K562 (cell line): Measurements from ENCODE around the gene LHFPL5. TPM values are rescaled to one million over a fixed set of nuclear protein-coding genes. Genes with fewer than 3 reads are reported as not detected.
A peak's percentile ranks its signal among the peaks of the same experiment; 100 is the strongest.

Experiments used
- ATAC-seq: fragments of 200-7000 bp; cut with Tn5 transposase; 3 replicates; pipeline ENCODE4 v1.9.1; 2020; ENCODE audit warnings: moderate library complexity
- BruUV-seq: library from RNA; stranded (reverse); fragments of 400-500 nt; replicated peaks from 2 replicates; lab custom pipeline; 2021; lab: Mats Ljungman, UMichigan
- CTCF ChIA-PET: fragments of 300-600 bp; formaldehyde crosslinking; extraction: SDS; loops from one replicate; lab custom pipeline; 2021; ENCODE audit warnings: low intra/inter-chr PET ratio; lab: Yijun Ruan, JAX
- POLR2A ChIA-PET: fragments of 300-600, 350-650 bp; sonication (Branson Sonifier 250); formaldehyde crosslinking; extraction: SDS; loops from one replicate; lab custom pipeline; 2021; ENCODE audit warnings: antibody characterized with exemption, inconsistent platforms; lab: Yijun Ruan, JAX
- DNase-seq, 4 experiments: peaks; one replicate each; pipeline versions ENCODE4 v3.0.0 to v3.0.0-alpha.2; 2011 to 2018; ENCODE audit warnings: low spot score in 3 of 4, mixed read lengths in 3 of 4; ENCODE audit errors: extremely low read depth in 1 of 4
- FAIRE-seq: peaks from 2 replicates; lab custom pipeline; 2011; peaks lifted over from hg19 to GRCh38; lab: Jason Lieb, UNC
- H2AFZ ChIP-seq: 2 replicates; pipeline ENCODE4 v1.6.0; 2011; ENCODE audit warnings: low read depth, low read length, control low read depth, inconsistent platforms
- H3K27ac ChIP-seq: fragments of 200-600 bp; 3 replicates; pipeline ENCODE4 v1.8.0; 2011; ENCODE audit warnings: low read depth, mild to moderate bottlenecking, control low read depth, inconsistent platforms, low read length, moderate library complexity, mixed read lengths; ENCODE audit errors: extremely low read depth
- H3K27me3 ChIP-seq, 2 experiments: fragments of 300-600 bp in 1 of 2; 2 replicates in 1 of 2; 3 replicates in 1 of 2; pipeline versions ENCODE4 v1.6.0 to v1.8.0; 2011; ENCODE audit warnings: inconsistent platforms in 2 of 2, low read length in 2 of 2, mild to moderate bottlenecking in 1 of 2, mixed read lengths in 1 of 2, moderate library complexity in 1 of 2; ENCODE audit not compliant: control insufficient read depth in 2 of 2, insufficient read depth in 2 of 2
- H3K36me3 ChIP-seq: fragments of 300-600 bp; 3 replicates; pipeline ENCODE4 v1.8.0; 2011; ENCODE audit warnings: mild to moderate bottlenecking, low read length, inconsistent platforms; ENCODE audit not compliant: control insufficient read depth, insufficient read depth
- H3K4me1 ChIP-seq, 2 experiments: fragments of 200-600 bp in 1 of 2; replicated peaks in 1 of 2; 2 replicates in 1 of 2; 3 replicates in 1 of 2; pipeline versions ENCODE4 v1.5.1 to v1.8.0; 2011; ENCODE audit warnings: inconsistent platforms in 2 of 2, low read length in 2 of 2, mild to moderate bottlenecking in 1 of 2, mixed read lengths in 1 of 2, moderate library complexity in 1 of 2; ENCODE audit not compliant: control insufficient read depth in 2 of 2, insufficient read depth in 2 of 2
- H3K4me2 ChIP-seq: 2 replicates; pipeline ENCODE4 v1.6.1; 2011; ENCODE audit warnings: low read length, control low read depth, inconsistent platforms, mixed read lengths; ENCODE audit not compliant: insufficient read depth
- H3K4me3 ChIP-seq: fragments of 200-600 bp; sonication (generic), shearing (Covaris generic); 2 replicates; pipeline ENCODE4 v1.5.1; 2016; ENCODE audit warnings: control low read depth, inconsistent platforms
- H3K79me2 ChIP-seq: fragments of 200-600 bp; 3 replicates; pipeline ENCODE4 v1.8.0; 2011; ENCODE audit warnings: low read length, inconsistent platforms; ENCODE audit not compliant: control insufficient read depth, insufficient read depth
- H3K9ac ChIP-seq, 2 experiments: 2 replicates each; pipeline versions ENCODE4 v1.6.0 to v1.6.1; 2011; ENCODE audit warnings: low read depth in 2 of 2, low read length in 2 of 2, control low read depth in 1 of 2, inconsistent platforms in 1 of 2, mild to moderate bottlenecking in 1 of 2, mixed read lengths in 1 of 2; ENCODE audit not compliant: insufficient read depth in 1 of 2
- H3K9me1 ChIP-seq: one replicate; pipeline ENCODE4 v1.6.0; 2011; ENCODE audit warnings: inconsistent platforms, mild to moderate bottlenecking, low read length, moderate library complexity; ENCODE audit not compliant: control insufficient read depth, insufficient read depth
- H3K9me3 ChIP-seq: replicated peaks from 2 replicates; pipeline ENCODE4 v1.5.1; 2011; ENCODE audit warnings: low read depth, low read length, inconsistent platforms; ENCODE audit not compliant: control insufficient read depth, insufficient read depth
- H4K20me1 ChIP-seq: replicated peaks from 2 replicates; pipeline ENCODE4 v1.6.1; 2011; ENCODE audit warnings: low read length, inconsistent platforms, mixed read lengths; ENCODE audit not compliant: control insufficient read depth, insufficient read depth
- ADNP ChIP-seq: fragments of 200-800 bp; sonication (Bioruptor generic); IDR thresholded peaks from 2 replicates; pipeline ENCODE4 v1.6.1; 2016; ENCODE audit warnings: missing genetic modification characterization, missing compliant biosample characterization
- ARID1B ChIP-seq: fragments of 450-650 bp; IDR thresholded peaks from 2 replicates; pipeline ENCODE4 v1.6.1; 2016; ENCODE audit warnings: antibody characterized with exemption, mild to moderate bottlenecking, inconsistent platforms
- DLX4 ChIP-seq: fragments of 250-450 bp; sonication (Bioruptor Pico); IDR thresholded peaks from 2 replicates; pipeline ENCODE4 v1.6.1; 2021; ENCODE audit warnings: mild to moderate bottlenecking
- GATA2 ChIP-seq: sonication (generic); formaldehyde crosslinking; IDR thresholded peaks from 2 replicates; pipeline ENCODE4 v1.4.0; 2020; ENCODE audit warnings: mild to moderate bottlenecking, missing genetic modification reagents
- GTF2F1 ChIP-seq: IDR thresholded peaks from 2 replicates; pipeline ENCODE4 v1.6.1; 2011; ENCODE audit warnings: low read depth, low read length, improper control_type of control experiment
- JUND ChIP-seq, 2 experiments: IDR thresholded peaks; 2 replicates in 1 of 2; 3 replicates in 1 of 2; pipeline ENCODE4 v1.6.1; 2011; ENCODE audit warnings: borderline replicate concordance in 2 of 2, low read depth in 2 of 2, low read length in 2 of 2, improper control_type of control experiment in 1 of 2, missing biosample characterization in 1 of 2, missing genetic modification characterization in 1 of 2, missing genetic modification reagents in 1 of 2
- NCOA6 ChIP-seq: fragments of 450-650 bp; IDR thresholded peaks from 2 replicates; pipeline ENCODE4 v1.6.1; 2017; ENCODE audit warnings: mild to moderate bottlenecking
- NEUROD1 ChIP-seq: fragments of 150-350 bp; IDR thresholded peaks from 2 replicates; pipeline ENCODE4 v1.6.1; 2014; ENCODE audit warnings: borderline replicate concordance, low read length, low read depth; ENCODE audit not compliant: partially characterized antibody
- NFIC ChIP-seq: fragments of 450-650 bp; IDR thresholded peaks from 2 replicates; pipeline ENCODE4 v1.6.1; 2017; ENCODE audit warnings: mild to moderate bottlenecking, inconsistent platforms
- ZNF696 ChIP-seq: fragments of 250-450 bp; sonication (Bioruptor Pico); conservative IDR thresholded peaks from 2 replicates; pipeline ENCODE4 v1.4.0; 2020; ENCODE audit warnings: mild to moderate bottlenecking, moderate library complexity
- ZNF764 ChIP-seq: fragments of 250-450 bp; sonication (Bioruptor Pico); IDR thresholded peaks from 2 replicates; pipeline ENCODE4 v1.4.0; 2020; ENCODE audit warnings: low read depth, mild to moderate bottlenecking, moderate library complexity
- WGBS: fragments of 100-300 bp; shearing (Covaris generic); methylation state at CpG from one replicate; pipeline ENCODE4 v1.1.6; 2016; ENCODE audit warnings: low coverage, mixed read lengths; ENCODE audit not compliant: insufficient coverage; ENCODE audit errors: missing lambda C conversion rate; 5-methylcytosine and 5-hydroxymethylcytosine counted together
- in situ Hi-C: fragments of 300-500 bp; cut with MboI; formaldehyde crosslinking; loops from 4 replicates; pipeline ENCODE4 v1.15.0; 2018; ENCODE audit warnings: inconsistent platforms, mixed read lengths
- intact Hi-C: fragments of 100-400 bp; cut with micrococcal nuclease; formaldehyde crosslinking; loops from 2 replicates; pipeline ENCODE4 v1.14.2; 2022
- polyA plus RNA-seq, 8 experiments: library from polyadenylated mRNA; depleted of rRNA in 4 of 8; stranded (reverse) in 5 of 8; unstranded in 3 of 8; fragments of >200 nt; fragmentation: Nextera tagmentation in 2 of 8; fragmentation: Illumina TruSeq in 1 of 8; extraction: Ambion mirVana in 2 of 8; extraction: Trizol in 1 of 8; gene quantifications; 2 replicates each; pipeline versions ENCODE4 v1.2.1 to v1.2.3, GENCODE V29; 2011 to 2014; ENCODE audit warnings: inconsistent platforms in 1 of 8, missing spikeins in 1 of 8
- total RNA-seq, 7 experiments: library from RNA; depleted of rRNA in 6 of 7; stranded (reverse); fragments of >200 nt in 6 of 7; fragmentation: Illumina TruSeq in 2 of 7; extraction: Trizol in 2 of 7; gene quantifications; 2 replicates each; pipeline versions ENCODE4 v1.2.1 to v1.2.3, GENCODE V29; 2011 to 2021; ENCODE audit warnings: low replicate concordance in 1 of 7

Gene LHFPL5
- total and polyA plus RNA-seq, 9 of the 15 experiments (the other 6 are each of a cell fraction or from before 2014, with no cell fraction given) = not detected

GRCh38 chr6:35796236-35796635 is 8.9 kb upstream of the LHFPL5 start:
- no peak overlapping the region for H3K9ac ChIP-seq

More at GRCh38 chr6:35796236-35796635, 8.9 kb upstream of the LHFPL5 start:
- ATAC-seq (no peak), FAIRE-seq (no peak), DNase-seq (peak in 3 of 4 experiments; percentile 9 to 16 (median 11))
- WGBS = under 1% methylated on average over 4 of the region's 4 CpGs
- POLR2A ChIA-PET = interaction anchor here (1.0 to 3.6 kb wide), 2 partner anchors 9 to 28 kb away, joined by 5 to 48 read pairs; no protein-coding TSS in a partner anchor
- no peaks in the 10 kb centered on the region for H3K4me1 ChIP-seq
- H3K4me3 ChIP-seq = no peak overlapping the region
- no peaks in the 10 kb centered on the region for H3K9me3 ChIP-seq
- H3K79me2 ChIP-seq = no peaks in the 10 kb centered on the region
- peaks cover 3% of the 10 kb centered on the region for H3K9me1 ChIP-seq
- no TSS peak for BruUV-seq
- H4K20me1 ChIP-seq = peaks cover 3% of the 10 kb centered on the region; the same call in 1 of the 2 replicates
- no peak overlapping the region for H2AFZ ChIP-seq
- no peak for TF ChIP-seq GTF2F1
- no peak for TF ChIP-seq DLX4
- no peak for TF ChIP-seq ZNF696
- TF ChIP-seq ARID1B = no peak
- TF ChIP-seq NCOA6 = no peak
- TF ChIP-seq NFIC = no peak
- no peak for TF ChIP-seq ADNP (tag)
- no peak for TF ChIP-seq ZNF764 (CRISPR knock-in tag)
- TF ChIP-seq GATA2 = no peak
- no peak for TF ChIP-seq NEUROD1
- no peak for TF ChIP-seq JUND (IDR thresholded peaks at IDR 0.05; ENCODE audit: borderline replicate concordance, low read depth, low read length)
- no peak for TF ChIP-seq JUND (tag; IDR thresholded peaks at IDR 0.05; ENCODE audit: borderline replicate concordance, low read depth, low read length)
- TF ChIP-seq, all 486 proteins: peak for 0
- peaks cover 21 to 73% of the 10 kb centered on the region in 2 experiments for H3K27me3 ChIP-seq
- no peak overlapping the region for H3K4me2 ChIP-seq
- intact Hi-C loops = no loop called here
- no peaks in the 10 kb centered on the region for H3K36me3 ChIP-seq
- CTCF ChIA-PET = no interaction called here
- in situ Hi-C loops = no loop called here
- no peak overlapping the region for H3K27ac ChIP-seq
